Neural progenitor cell (in vitro differentiated cells): ENCODE results near the gene TSLP. TPM values are rescaled to one million over a fixed set of nuclear protein-coding genes. Genes with fewer than 3 reads are reported as not detected.

Source experiments
- DNase-seq: peaks from one replicate; pipeline ENCODE4 v3.0.0-alpha.2; 2016; ENCODE audit warnings: low spot score
- H2AFZ ChIP-seq: fragments of 200-600 bp; sonication (generic); replicated peaks from 2 replicates; pipeline ENCODE4 v1.6.1; 2016; ENCODE audit warnings: antibody characterized with exemption
- H3F3A ChIP-seq: fragments of 200-600 bp; sonication (generic); 2 replicates; pipeline ENCODE4 v1.6.1; 2016; ENCODE audit warnings: antibody characterized with exemption, low read depth
- H3K27ac ChIP-seq: fragments of 200-600 bp; sonication (generic); 2 replicates; pipeline ENCODE4 v1.5.1; 2016; ENCODE audit warnings: mild to moderate bottlenecking
- H3K27me3 ChIP-seq: fragments of 200-600 bp; sonication (generic); 2 replicates; pipeline ENCODE4 v1.6.1; 2016; ENCODE audit warnings: mild to moderate bottlenecking, moderate library complexity
- H3K36me3 ChIP-seq: fragments of 200-600 bp; sonication (generic); 2 replicates; pipeline ENCODE4 v1.5.1; 2016
- H3K4me1 ChIP-seq: fragments of 200-600 bp; sonication (generic); 2 replicates; pipeline ENCODE4 v1.6.1; 2016; ENCODE audit warnings: mixed run types
- H3K4me2 ChIP-seq: fragments of 200-600 bp; sonication (generic); 2 replicates; pipeline ENCODE4 v1.6.1; 2016
- H3K4me3 ChIP-seq: fragments of 200-600 bp; sonication (generic); 2 replicates; pipeline ENCODE4 v1.5.1; 2016
- H3K79me2 ChIP-seq: fragments of 200-600 bp; sonication (generic); 2 replicates; pipeline ENCODE4 v1.6.1; 2016; ENCODE audit warnings: low read depth
- H3K9ac ChIP-seq: fragments of 200-600 bp; sonication (generic); 2 replicates; pipeline ENCODE4 v1.6.1; 2016
- H3K9me3 ChIP-seq: fragments of 200-600 bp; sonication (generic); 2 replicates; pipeline ENCODE4 v1.5.1; 2016; ENCODE audit warnings: low read depth
- H4K20me1 ChIP-seq: fragments of 200-600 bp; sonication (generic); 2 replicates; pipeline ENCODE4 v1.6.1; 2016; ENCODE audit warnings: low read depth
- H3K27ac Mint-ChIP-seq: 3 replicates; pipeline ENCODE4 v1.8.0; 2021; ENCODE audit warnings: mixed read lengths
- H3K27me3 Mint-ChIP-seq: 2 replicates; pipeline ENCODE4 v1.8.0; 2022; ENCODE audit warnings: low read depth, mild to moderate bottlenecking, inconsistent platforms, moderate library complexity, mixed read lengths; ENCODE audit not compliant: insufficient read depth
- H3K36me3 Mint-ChIP-seq: 3 replicates; pipeline ENCODE4 v1.8.0; 2021; ENCODE audit warnings: mixed read lengths
- H3K4me1 Mint-ChIP-seq: 3 replicates; pipeline ENCODE4 v1.8.0; 2021; ENCODE audit warnings: mixed read lengths
- H3K4me3 Mint-ChIP-seq: 3 replicates; pipeline ENCODE4 v1.8.0; 2021; ENCODE audit warnings: mild to moderate bottlenecking, moderate library complexity, mixed read lengths
- H3K9me3 Mint-ChIP-seq: 3 replicates; pipeline ENCODE4 v1.8.0; 2020; ENCODE audit warnings: mixed read lengths
- CTCF ChIP-seq: fragments of 200-600 bp; sonication (generic); IDR thresholded peaks from 2 replicates; pipeline ENCODE4 v1.5.1; 2017; ENCODE audit warnings: antibody characterized with exemption, mild to moderate bottlenecking
- EZH2 ChIP-seq: fragments of 200-600 bp; sonication (generic); IDR thresholded peaks from 2 replicates; pipeline ENCODE4 v1.6.1; 2017; ENCODE audit warnings: antibody characterized with exemption, mild to moderate bottlenecking, moderate library complexity
- EZH2phosphoT487 ChIP-seq: fragments of 200-600 bp; sonication (generic); IDR thresholded peaks from 2 replicates; pipeline ENCODE4 v1.6.1; 2017; ENCODE audit warnings: antibody characterized with exemption
- total RNA-seq: library from RNA; depleted of rRNA; stranded (reverse); fragments of >200 nt; gene quantifications from 2 replicates; pipeline ENCODE4 v1.2.3, GENCODE V29; 2015; ENCODE audit warnings: low replicate concordance

Gene TSLP
- total RNA-seq, 1 donor from 2014 or later = not detected

- Histone ChIP-seq H3K36me3 (peaks cover 20% of the 10 kb centered on the region), H3K4me2 (no peak overlapping the region), H3K27me3 (no peaks in the 10 kb centered on the region), H3K79me2 (no peaks in the 10 kb centered on the region), H3K4me3 (no peak overlapping the region), H3K4me1 (no peaks in the 10 kb centered on the region), H3F3A (no peaks in the 10 kb centered on the region), H3K9ac (no peak overlapping the region), H4K20me1 (no peaks in the 10 kb centered on the region), H2AFZ (no peak overlapping the region), H3K27ac (no peak overlapping the region), H3K9me3 (no peaks in the 10 kb centered on the region)
- Mint-ChIP-seq H3K4me3 (no peak overlapping the region), H3K9me3 (no peaks in the 10 kb centered on the region), H3K36me3 (peaks cover 18% of the 10 kb centered on the region), H3K27me3 (no peaks in the 10 kb centered on the region), H3K4me1 (no peaks in the 10 kb centered on the region), H3K27ac (no peak overlapping the region)
- no peak for DNase-seq
- TF ChIP-seq EZH2phosphoT487 = no peak
- TF ChIP-seq CTCF = no peak
- TF ChIP-seq EZH2 = no peak
Observed at GRCh38 chr5:111124793-111125192, 53.3 kb downstream of the TSLP start.

- H3K36me3 ChIP-seq = peaks cover 6% of the 10 kb centered on the region
- no peak for DNase-seq
Observed at GRCh38 chr5:111126896-111127295, 55.4 kb downstream of the TSLP start.

More at GRCh38 chr5:111126896-111127295, 55.4 kb downstream of the TSLP start:
- Histone ChIP-seq H4K20me1 (no peaks in the 10 kb centered on the region), H3F3A (no peaks in the 10 kb centered on the region), H3K79me2 (no peaks in the 10 kb centered on the region), H3K27ac (no peak overlapping the region), H3K4me1 (peaks cover 10% of the 10 kb centered on the region), H2AFZ (no peak overlapping the region), H3K9me3 (no peaks in the 10 kb centered on the region), H3K4me3 (no peak overlapping the region), H3K4me2 (no peak overlapping the region), H3K27me3 (no peaks in the 10 kb centered on the region), H3K9ac (no peak overlapping the region)
- Mint-ChIP-seq H3K9me3 (no peaks in the 10 kb centered on the region), H3K27me3 (no peaks in the 10 kb centered on the region), H3K4me3 (no peak overlapping the region), H3K4me1 (no peaks in the 10 kb centered on the region), H3K27ac (no peak overlapping the region), H3K36me3 (peaks cover 10% of the 10 kb centered on the region)
- TF ChIP-seq EZH2phosphoT487 (no peak), CTCF (no peak), EZH2 (no peak)

Other genes starting within 250 kb of the TSLP start
- 38.5 and 60.1 TPM in 2 replicates for gene WDR36, start 20.6 kb downstream of the TSLP start, total RNA-seq
- gene CAMK4, start 152.7 kb downstream of the TSLP start, total RNA-seq = 3.3 and 5.0 TPM in 2 replicates